T-helper 9 cell (primary cell): ENCODE results near the gene TSPAN17.

Experiments used
- DNase-seq: peaks from one replicate; pipeline ENCODE4 v3.0.0-alpha.2; 2020

TSPAN17 gene

DNA sequence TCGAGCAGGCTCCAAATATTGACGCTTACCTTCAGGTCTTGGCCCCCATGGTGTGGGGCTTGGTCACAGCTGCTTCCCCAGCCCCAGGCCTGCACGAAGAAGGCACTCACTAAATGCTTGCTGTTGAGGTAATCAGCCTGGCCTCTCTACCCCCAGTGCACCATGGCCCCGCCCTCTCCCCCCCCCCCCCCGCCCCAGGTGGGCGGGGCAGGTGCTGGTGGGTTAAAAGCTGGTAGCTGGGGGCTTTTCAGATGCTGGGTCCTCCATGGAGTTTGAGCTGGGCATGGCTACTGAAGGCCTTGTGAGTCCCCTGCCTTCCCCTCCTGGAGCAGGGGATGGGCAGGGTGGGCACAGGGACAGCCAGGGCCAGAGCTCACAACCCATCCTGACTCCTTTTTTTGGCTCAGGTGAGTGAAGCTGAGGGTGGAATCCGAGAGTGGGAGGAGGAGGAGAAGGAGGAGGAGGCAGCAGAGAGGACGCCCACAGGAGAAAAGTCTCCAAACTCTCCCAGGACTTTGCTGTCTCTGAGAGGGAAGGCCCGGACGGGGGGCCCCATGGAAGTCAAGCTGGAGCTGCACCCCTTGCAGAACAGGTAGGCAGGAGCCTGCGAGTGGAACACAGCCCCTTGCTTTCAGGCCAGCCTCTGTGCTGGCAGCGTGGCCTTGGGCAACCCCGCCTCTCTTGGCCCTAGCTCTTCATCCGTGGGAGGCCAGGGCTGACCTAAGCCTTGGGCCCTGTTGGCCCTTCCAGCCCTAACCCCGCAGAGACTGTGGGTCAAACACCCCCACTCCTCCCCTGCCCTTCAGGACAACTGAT, 4.4 kb upstream of the TSPAN17 start:
- DNase-seq: no peak

DNA sequence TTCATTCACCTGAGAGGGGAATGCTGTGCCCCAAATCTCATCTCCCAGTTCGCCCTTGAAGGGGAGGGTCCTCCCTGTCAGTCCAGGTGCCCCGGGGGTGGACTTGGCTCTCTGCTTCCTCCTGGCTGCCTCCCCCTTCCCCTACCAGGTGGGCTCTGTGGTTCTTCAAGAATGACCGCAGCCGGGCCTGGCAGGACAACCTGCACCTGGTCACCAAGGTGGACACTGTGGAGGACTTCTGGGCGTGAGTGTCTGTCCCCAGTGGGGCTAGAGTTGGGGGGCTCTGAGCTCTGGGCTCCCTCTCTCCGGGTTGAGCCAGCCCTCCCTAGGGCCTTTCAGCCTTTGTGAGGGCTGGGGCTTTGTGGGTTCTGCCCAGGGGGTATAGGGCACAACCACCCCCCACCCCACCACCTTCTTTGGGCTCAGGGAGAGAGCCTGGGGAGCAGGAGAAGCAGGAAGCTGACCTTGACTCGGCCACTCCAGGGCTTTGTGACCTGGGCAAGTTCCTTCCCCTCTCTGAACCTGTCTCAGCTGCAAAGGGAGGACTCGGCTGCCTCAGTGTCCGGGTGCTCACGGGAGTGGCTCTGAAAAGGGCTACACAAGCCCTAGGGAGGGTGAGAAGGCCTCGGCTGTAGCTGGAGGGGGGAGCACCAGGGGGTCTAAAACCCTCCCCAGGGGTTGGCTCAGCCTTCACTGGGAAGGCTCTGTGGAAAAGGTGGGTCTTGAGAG, 3.6 kb upstream of the TSPAN17 start:
- no peak for DNase-seq

DNA sequence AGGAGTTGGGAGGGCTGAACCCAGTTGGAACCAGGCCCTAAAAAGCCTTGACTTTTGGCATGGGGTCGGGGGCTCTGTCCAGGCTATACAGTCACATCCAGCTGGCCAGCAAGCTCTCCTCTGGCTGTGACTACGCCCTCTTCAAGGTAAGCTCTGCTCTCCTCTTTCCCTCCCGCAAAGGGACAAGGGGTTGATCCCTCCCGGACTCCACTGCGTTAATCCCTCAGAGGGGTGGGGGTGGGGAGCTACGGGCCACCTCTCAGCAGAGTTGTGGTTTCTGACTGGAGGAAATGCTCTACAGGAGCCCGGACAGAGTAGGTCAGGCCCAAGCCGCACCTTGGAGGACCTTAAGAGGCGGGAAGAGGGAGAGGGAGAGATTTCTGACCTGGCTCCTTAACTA, 3.0 kb upstream of the TSPAN17 start:
- DNase-seq: no peak

DNA sequence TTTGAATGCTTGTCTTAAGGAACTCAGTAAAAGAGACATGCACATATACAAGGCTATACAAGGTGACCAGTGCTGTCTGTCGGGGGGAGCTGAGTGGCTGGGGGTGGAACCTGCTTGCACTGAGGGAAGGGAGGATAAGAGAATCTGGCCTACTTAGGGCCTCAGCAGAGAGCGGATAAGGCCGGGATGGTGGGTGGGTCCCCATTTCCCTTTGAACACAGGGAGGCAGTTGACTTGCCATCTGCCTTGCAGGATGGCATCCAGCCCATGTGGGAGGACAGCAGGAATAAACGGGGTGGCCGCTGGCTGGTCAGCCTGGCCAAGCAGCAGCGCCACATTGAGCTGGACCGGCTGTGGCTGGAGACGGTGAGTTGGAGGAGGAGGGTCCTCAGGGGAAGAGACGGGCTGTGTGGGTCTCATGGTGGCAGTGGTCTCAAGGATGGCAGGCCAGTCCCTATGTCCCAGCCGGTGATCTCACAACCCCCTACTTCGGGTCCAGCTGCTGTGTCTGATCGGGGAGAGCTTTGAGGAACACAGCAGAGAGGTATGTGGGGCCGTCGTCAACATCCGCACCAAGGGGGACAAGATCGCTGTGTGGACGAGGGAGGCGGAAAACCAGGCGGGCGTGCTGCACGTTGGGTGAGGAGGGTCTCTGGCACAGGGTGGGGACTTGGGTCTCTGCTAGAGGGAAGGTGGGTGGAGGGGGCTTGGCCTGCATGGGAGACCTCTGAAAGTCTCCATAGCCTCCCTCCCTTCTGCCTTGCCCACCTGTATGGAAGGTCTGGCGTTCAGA, 2.2 kb upstream of the TSPAN17 start:
- no peak for DNase-seq

DNA sequence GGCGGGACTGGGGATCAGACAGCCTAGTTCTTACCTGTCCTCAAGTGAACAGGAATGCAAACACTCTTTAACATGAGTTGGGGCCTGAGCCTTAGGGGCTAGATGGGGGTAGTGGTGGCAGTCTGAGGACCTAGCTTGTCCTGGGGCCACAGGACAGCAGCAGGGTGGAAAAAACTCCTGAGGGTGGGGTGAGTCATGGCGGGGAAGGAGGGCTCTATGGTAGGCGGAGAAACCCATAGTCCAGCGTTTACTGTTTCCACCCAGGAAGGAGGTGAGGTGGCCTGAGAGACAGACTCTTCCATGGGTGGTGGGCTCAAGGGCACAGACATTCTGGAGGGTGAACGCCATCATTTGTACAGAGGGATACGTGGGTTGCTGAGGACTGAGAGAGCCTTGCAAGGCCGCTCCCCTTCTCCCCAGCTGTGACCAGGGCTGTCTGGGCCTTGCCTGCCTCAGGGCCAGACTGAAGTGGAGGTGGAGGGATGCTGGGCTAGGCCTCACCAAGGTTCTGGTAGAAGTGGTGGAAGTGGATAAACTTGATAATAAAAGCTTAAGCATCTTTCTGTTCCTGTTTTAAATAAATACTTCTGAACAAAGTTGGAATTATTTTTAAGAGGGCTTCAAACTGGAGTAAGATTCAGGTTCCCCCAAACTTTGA, 1.1 kb upstream of the TSPAN17 start:
- no peak for DNase-seq

DNA sequence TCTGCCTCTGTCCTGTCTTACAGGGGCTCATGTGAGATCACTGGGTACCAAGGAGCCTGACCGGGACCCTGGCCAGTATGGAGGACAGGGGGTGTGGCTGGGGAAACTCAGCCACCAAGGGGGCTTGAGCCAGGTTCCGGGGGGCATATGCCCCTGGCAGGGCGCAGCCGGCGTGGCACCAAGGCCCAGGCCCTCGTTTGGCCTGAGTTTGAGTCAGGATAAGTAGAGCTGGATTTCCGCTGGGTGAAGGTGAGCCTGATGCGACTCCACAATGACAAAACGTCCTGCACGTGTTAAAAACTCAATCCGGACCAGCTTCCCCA, 616 bp upstream of the TSPAN17 start:
- DNase-seq: no peak

DNA sequence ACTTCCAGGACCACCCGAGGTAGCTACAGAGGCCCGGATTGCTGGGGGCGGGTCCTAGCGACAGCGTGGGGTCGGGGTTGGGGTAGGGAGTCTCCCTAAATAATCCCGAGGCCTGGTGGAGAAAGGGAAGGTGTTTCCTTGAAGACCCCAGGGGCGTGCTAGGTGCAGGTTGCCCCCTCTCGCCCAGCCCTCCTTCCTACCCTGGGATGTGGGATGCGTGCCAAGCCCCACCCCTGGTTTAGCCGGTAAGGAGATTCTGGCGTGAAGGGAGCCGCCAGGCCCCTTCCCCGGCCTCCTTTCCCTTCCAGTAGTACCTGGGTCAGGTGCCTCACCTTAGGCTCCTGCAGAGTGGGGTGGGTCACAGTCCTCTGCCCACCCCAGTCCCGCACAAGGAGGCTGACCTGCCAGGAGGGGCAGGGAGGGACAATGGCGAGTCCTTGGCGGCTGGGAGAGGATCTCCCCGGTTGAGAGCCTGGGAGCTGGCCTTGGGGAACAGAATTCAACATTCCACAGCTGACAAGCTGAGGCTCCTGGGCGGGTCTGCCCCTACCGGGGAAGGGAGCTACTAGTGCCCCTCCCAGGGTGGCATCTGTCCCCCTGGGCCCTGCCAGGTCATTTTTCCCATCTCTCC, 674 bp downstream of the TSPAN17 start:
- DNase-seq: no peak

DNA sequence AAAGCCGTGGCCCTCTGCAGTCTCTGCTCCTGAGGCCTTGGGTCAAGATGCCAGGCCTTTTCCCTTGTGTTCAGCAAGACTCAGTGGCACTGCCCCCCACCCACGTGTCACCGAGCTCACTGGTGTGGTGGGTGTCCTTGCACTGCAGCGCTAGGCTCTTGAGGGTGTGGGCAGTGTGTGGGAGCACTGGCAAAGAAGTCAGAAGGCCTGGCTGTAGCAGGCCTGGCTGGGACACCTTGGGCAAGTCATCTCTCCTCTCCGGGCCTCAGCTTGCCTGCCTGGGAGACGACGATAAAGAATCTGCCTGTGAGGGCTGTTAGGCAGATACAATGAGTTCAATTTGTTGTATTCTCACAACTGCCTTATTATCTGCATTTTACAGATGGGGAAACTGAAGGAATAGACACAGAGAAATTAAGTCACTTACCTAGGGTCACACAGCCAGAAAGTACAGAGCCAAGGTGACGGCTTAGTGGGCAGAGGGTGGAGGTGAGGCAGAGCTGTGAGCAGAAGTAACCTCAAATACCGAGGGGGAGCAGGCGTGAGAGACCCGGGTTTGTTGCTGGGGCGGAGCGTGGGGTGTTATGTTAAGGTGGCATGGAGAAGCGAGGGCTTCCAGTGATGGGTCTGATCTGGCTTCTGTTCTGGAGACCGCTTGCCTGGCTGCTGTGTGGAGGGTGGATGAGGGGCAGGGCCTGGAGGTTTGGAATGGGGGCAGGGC, 1.4 kb downstream of the TSPAN17 start:
- DNase-seq: no peak

DNA sequence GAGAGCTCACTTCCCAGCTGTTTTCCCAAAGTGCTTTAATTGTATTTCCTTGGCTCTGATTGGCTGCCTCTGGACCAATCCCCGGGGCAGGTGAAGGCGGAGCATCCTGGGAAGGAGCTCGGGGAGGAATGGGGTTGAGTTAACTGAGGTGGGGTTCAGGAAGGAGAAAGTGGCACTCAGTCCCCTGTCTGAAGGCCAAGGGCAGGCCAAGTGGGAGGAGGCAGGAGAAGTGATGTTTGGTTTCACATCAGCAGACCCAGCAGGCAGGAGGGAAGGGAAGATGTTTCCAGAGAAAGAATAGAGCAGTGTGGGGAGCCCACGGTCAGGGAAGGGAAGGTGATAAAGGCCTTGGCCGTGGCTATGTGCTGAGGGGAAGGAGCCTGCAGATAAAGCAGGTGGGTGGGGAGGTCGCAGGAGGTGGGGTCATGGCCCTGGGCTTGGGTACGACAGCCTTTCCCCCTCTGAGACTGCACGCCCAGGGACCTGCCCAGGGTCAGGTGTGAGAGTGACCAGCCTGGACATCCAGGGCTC, 3.1 kb downstream of the TSPAN17 start:
- no peak for DNase-seq

DNA sequence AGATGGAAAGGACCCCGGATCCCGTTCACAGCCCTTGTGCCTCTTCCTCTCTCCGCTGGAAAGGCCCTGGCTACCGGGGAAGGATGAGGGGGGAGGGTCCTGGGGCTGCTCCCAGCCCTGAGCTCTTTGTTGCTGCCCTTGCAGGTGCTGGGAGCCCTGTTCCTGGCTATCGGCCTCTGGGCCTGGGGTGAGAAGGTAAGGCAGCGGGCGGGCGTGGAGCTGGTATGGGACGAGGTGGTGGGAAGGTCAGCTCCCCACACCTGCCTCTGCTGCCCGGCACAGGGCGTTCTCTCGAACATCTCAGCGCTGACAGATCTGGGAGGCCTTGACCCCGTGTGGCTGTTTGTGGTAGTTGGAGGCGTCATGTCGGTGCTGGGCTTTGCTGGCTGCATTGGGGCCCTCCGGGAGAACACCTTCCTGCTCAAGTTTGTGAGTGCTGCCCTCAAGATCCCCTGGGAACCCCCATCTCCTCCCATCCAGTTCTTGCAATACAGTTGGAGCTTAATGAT, 4.2 kb downstream of the TSPAN17 start:
- DNase-seq: no peak

DNA sequence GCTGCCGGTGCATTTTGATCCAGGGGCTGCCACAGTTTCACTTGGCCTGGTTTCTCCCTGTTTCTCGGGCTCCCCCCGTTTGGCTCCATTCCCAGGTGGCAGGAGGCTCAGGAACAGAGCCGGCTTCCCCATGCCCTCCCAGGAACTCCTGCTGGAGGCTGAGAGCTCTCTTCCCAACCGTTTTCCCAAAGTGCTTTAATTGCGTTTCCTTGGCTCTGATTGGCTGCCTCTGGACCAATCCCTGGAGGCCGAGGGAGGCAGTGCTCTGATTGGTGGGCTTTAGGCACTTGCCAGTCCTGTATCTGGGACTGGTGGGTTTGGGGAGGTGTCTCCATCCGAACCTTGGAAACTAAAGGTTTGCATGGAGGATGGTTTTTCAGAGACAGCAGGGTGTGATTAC, 4.9 kb downstream of the TSPAN17 start:
- no peak for DNase-seq

DNA sequence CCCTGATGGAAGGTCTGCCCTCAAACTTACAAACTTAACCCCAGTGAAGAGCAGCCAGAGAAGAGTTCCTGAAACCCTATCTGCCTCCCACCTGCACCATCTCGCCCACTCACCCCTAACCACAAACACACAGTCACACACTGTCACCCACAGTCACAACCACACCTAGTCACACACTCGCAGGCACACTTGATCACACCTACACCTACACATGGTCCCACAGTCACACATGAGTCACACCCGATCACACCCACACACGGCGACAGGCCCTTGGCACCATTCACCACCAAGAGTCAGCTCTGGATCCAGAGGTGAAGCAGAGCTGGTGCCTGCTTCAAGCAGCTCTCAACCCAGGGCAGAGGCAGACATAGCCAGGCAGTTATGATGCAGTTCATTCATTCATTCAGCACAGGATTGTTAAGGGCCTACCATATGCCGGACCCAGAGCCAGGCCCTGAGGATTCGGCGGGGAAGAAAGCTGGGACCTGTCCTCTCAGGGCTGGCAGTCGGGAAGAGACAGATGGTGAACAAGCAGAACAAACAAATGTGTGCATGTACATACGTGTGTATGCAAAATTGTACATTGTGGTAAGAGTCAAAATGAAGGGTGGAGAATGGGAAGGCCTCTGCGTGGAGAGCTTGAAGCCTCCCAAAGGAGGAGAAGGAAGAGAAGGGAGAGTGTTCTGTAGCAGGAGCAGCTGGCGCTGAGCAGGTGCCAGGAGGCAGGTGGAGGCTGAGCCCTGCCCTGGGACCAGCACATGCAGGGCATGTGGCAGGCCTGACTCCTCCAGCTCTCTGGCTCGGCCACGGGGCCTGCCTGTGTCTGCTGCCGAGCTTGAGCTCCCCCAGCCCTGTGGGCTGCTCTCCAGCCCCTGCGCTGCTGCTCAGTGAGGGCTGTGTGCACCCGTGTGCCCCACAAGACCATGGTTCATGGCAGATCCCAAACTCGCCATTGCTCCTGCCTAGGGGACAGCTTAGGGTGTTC, 6.4 kb downstream of the TSPAN17 start:
- DNase-seq: no peak

DNA sequence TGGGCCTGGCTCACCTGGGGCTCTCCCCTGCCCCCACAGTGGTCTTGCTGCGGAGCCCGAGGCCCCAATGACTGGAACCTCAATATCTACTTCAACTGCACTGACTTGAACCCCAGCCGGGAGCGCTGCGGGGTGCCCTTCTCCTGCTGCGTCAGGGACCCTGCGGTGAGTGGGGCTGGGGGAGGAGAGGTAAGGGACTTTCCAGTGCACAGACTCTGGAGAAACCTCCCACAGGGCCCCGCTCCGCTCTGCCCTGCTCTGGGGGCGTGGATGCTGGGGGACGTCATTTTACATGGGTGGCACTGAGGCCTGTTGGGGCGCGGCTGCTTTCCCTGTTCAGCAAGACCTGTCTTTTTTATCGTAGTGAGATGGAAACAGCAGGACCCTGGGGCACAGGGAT, 7.6 kb downstream of the TSPAN17 start:
- no peak for DNase-seq

DNA sequence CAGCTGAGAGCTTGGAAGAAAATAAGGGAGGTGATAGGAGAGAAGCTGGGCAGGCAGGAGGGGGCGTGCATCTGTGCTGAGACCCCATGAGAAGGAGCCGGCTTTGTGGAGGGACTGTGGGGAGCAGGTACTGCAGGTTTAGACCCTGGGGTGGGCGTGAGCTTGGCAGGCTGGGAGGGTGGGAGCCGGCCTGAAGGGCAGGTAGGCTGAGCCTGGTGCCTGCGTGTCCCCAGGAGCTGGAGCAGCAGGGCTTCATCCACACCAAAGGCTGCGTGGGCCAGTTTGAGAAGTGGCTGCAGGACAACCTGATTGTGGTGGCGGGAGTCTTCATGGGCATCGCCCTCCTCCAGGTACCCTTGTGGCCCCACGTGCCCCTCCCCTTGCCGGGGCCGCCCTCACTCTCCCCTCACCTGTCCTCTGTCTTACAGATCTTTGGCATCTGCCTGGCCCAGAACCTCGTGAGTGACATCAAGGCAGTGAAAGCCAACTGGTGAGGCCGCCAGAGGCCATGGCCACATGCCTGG, 9.2 kb downstream of the TSPAN17 start:
- no peak for DNase-seq

DNA sequence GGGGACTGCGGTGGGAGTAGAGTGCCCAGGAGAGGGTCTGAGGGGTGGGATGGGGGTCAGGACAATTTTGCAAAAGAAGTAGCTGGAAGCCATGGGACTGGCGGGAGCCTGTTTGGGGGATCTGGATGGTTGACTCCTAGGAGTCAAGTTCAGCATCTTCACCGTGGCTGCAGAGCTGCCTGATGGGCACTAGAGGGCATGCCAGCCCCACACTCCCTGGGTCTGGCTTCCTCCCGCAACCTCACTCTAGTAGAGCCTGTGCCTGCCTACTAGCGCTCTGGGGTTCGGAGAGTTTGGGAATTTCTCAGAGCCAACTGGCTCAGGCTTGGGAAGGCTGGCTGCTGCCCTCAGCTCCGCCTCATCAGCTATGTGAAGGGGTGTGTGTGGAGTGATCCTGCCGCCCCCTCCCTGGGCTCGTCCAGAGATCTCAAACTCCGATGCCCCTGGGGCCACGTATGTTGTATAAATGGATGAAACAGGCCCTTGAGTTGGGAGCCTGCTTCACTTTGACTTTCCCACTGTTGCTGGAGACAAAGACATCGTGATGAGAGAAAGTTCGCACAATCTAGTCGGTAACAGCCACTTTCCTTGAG, 10.8 kb downstream of the TSPAN17 start:
- peak; percentile 49 for DNase-seq

DNA sequence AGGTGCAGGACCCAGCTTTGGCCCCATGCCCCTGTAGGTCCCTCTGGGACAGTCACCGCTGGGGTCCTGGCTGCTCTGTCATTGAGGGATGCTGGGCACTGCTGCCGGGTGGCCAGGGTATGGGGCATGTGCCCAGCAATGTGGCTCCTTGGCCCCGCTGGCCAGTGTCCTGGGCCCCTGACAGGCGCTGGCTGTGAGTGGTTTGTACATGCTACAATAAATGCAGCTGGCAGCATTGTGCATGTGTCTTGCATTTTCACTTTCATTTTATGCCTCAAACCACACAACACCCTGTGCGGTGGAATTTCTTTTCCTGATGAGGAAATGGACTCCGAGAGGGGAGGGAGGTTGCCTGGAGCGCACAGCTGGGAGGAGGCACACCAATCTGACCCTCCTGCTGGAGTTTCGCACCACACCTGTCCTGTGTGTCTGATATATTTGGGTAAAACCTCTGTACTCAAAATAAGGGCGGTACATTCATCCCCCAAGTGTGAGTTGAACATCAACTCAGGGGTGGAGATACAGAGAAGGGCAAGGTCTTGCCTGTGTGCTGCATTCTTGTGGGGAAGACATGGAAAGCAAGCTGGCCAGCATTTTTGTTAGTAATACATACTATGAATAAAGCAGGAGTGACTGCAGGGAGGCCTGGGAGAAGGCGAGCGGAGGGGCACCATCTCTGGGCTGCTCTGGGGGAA, 11.7 kb downstream of the TSPAN17 start:
- DNase-seq: no peak

DNA sequence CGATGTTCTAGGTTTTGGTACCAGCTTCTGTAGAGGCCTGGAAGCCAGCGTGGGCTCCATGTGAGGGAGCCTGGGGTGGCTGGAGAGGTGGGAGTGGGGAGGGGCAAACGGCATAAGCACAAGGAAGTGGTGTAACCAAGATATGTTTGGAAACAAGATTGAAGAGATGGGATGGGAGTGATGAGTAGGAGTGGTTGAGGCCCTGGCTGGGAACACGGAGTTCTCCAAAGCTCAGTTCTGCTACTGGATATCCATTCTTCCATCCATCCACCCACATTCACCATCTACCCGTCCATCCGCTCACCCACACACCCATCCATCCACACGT, 12.2 kb downstream of the TSPAN17 start:
- no peak for DNase-seq

DNA sequence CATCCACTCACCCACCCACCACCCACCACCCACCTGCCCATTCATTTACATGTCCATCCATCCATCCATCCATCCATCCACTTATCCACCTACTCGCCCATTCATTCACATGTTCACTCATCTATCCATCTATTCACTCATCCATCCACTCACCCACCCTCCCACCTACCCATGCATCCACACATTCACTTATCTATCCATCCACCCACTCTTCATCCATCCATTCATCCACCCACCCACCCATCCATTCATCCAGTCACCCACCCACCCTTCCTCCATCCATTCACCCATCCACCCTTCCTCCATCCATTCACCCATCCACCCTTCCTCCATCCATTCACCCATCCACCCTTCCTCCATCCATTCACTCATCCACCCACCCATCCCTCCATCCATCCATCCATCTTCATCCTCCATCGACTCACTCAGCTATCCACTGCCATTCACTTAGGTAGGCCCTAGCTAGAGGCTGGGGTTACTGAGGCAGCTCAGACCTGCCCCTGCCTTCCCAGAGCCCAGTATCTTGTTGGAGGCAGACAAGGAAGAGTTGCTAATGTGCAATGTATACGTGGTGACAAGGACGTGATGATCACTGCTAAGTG, 12.7 kb downstream of the TSPAN17 start:
- DNase-seq: no peak

DNA sequence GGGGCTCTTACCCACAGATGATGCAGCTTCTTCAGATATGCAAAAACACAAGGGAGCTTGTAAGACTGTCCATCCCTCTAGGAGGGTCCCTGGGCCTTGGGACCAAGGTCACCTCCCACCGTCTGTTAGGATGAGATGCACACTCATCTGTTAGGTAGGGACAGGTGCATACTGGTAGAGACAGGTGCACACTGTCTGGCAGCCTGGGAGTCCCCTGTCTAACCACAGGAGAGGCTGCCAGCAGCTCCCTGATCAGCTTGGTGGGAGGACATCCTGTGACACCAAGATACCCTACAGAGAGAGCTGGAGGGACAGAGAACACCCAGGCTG, 13.2 kb downstream of the TSPAN17 start:
- no peak for DNase-seq
